GM10266 (cell line): ENCODE results near the gene LGALS7.
"Not testable (repeated sequence)": the region's sequence is repeated elsewhere in the genome, so short reads cannot be mapped to it uniquely, and the experiment has no call there.

Experiments
- DNase-seq: peaks from one replicate; pipeline ENCODE4 v3.0.0; 2012; ENCODE audit errors: extremely low spot score
- CTCF ChIP-seq: IDR thresholded peaks from 2 replicates; pipeline ENCODE4 v1.5.1; 2012; ENCODE audit warnings: mild to moderate bottlenecking, low read depth; ENCODE audit not compliant: control insufficient read depth, insufficient read depth; ENCODE audit errors: missing control alignments

LGALS7 gene

GRCh38 chr19:38805180-38805579 is 31.9 kb upstream of the LGALS7 start:
- TF ChIP-seq CTCF = no peak
- DNase-seq = no peak

- DNase-seq = no peak
These were observed 30.2 kb upstream of the LGALS7 start for GRCh38 chr19:38803543-38803942.

GRCh38 chr19:38801359-38802095 is 28.2 kb upstream of the LGALS7 start:
- no peak for DNase-seq
- no peak for TF ChIP-seq CTCF

More at GRCh38 chr19:38803543-38803942, 30.2 kb upstream of the LGALS7 start:
- TF ChIP-seq CTCF = no peak

- no peak for TF ChIP-seq CTCF
- no peak for DNase-seq
These were observed 27.4 kb upstream of the LGALS7 start for GRCh38 chr19:38800577-38801347.

GRCh38 chr19:38799104-38799503 is 25.8 kb upstream of the LGALS7 start:
- TF ChIP-seq CTCF = no peak

GRCh38 chr19:38797781-38798180 is 24.5 kb upstream of the LGALS7 start:
- DNase-seq = not testable (repeated sequence)

More at GRCh38 chr19:38799104-38799503, 25.8 kb upstream of the LGALS7 start:
- DNase-seq = no peak

GRCh38 chr19:38796154-38796553 is 22.8 kb upstream of the LGALS7 start:
- TF ChIP-seq CTCF = no peak
- DNase-seq = no peak
